HG03045 (cell line): ENCODE measurements around the gene TBX20.
"Not testable (repeated sequence)": the region's sequence is repeated elsewhere in the genome, so short reads cannot be mapped to it uniquely, and the experiment has no call there.

Source experiments
- ATAC-seq: cut with Tn5 transposase; IDR thresholded peaks from one replicate; pipeline ENCODE4 v1.9.1; 2021; ENCODE audit warnings: mild to moderate bottlenecking, moderate library complexity; ENCODE audit not compliant: unreplicated experiment

The TBX20 gene

GRCh38 chr7:35256256-35257175, 2.6 kb upstream of the TBX20 start:
- ATAC-seq, result no peak

DNA sequence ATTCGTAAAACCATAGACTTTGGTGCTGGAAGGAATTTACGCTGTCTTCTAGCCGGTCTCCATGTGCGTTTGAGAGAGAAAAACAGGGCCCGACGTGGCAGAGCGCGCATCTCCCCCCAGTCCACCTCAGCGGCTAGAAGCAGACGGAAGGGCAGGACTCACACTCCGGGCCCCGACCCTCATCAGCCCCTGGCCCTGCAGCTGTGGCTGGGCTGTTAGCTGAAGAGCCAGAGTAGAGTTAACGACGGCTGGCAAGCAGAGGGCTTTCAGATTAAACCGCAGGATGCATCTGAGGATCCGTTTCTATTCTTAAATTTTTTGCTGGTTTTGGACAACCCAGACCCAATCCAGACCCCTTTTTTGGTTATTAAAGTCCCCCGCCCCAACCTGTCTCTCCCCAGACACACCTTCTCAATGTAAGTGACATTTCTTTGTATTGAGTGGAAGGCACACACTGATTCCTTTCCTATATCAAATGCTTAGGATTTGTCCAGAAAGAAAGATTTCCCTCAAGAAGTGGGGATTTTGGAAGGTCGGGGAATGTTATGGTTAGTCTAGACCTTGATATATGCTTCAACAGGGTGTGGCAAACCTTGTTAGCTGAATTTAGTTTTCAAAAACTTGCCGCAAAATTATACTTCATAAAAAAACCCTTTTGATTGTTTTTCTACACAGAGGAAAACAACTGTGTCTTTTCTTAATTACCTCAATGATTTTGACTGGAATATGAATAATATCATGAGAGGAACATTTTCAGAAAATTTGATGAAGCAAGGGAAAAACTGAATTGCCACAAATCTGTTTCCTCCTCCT, 1.7 kb upstream of the TBX20 start:
- no peak for ATAC-seq

- ATAC-seq, result no peak
Observed at GRCh38 chr7:35254496-35255442, 869 bp upstream of the TBX20 start.

- no peak for ATAC-seq
Observed at GRCh38 chr7:35253460-35253709, 515 bp downstream of the TBX20 start.

DNA sequence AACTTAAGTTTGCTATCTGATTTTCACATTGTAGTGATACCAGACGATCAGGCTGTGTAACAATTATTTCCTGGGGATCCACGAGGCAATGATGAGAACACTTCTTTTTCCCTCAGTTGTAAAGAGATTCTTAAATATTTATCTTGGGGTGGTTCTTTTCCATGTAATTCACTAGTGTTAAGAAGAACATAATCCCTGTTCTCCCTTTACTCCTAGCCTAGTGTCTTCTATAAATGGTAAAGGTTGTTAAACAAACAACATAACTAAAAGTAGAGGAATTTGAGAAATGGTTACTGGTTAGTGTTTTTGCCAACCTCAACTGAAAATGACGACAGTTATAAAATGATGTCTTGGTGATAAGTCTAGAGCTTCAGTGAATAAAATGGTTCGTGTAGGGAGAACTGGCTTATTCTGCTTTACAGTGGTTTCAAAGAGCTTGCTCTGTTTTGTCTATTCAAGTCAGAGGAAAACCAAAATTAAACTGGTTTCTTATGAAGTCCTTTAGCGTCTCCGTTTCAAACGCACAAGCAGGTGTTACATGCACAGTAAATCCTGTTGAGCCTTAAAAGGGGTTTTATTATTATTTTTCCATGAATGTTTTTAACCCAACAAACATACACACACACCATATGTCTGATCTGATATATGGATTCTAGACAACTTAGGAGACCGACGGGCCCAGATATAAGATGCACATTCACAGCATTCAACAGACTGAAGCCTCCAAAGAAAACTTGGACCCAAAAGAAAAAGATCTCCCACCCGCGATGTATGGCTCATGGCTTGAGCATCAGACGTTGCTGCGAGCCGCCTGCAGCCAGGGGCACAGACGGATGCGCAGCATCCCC, 1.1 kb downstream of the TBX20 start:
- no peak for ATAC-seq

GRCh38 chr7:35251606-35252310, 2.1 kb downstream of the TBX20 start:
- no peak for ATAC-seq

GRCh38 chr7:35250941-35251340, 3.0 kb downstream of the TBX20 start:
- ATAC-seq, result no peak

DNA sequence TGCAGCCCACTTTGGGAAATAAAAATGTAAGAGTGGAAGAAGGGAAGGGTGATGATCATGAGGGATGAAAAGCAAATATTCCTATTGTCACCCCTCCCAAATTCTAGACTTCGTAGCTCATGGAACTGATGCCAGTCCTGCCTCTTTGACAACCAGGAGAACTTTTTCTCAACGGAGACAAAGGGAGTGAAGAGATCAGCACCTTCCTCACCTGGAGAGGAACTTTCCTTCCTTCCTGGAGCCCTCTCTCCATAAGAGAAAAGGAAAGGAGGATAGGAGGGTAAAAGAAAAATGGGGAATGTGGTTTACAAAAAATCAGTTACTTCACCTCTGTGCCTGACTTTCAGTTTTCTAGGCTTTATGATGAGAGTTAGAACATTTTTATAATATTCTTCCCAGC, 3.4 kb downstream of the TBX20 start:
- no peak for ATAC-seq

- ATAC-seq, result no peak
Observed at GRCh38 chr7:35249537-35249907, 4.4 kb downstream of the TBX20 start.

DNA sequence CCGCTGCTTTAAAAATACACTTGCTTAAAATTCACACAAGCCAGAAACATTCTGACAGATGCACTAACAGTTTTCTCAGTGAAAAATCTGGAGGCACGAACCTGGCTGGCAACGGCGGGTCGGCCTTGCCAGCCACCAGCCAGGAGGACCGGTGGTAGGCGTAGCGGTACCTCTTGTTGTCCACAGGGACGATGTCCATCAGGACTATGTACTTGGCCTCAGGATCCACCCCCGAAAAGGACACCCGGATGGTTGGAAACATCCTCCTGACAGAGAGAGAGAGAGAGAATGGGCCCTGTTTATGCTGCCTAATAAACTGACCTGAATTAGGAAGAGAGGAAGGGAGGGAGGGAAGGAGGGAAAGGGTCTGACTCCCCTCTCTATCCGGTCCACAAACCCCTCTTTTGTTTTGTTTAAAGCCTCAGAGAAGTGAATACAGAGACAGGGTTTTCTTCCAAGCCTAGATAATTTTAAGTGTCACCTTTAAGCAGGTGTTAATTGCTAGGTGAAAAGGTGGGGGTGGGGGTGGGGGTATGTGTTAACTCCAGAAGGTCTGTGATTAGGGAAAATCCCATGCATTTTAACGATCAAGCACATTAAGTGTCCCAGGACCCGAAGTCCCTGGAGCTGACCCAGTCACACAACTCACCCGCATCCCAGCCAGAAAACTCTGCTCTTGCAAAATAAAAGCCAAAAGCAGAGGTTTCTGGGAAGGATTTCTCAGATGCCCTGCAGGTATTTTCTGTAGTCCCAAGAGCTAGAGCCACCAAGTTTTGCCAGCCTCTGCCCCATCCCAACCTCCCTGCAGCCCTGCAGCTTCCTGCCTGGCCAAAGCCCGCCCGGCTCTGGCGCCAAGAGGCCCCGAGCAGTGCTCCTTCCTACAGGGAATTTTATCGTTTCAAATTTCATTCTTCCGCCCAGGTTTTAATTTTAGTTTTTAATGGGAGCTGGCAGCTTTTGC, 5.0 kb downstream of the TBX20 start:
- ATAC-seq, result no peak

- ATAC-seq, result no peak
Observed at GRCh38 chr7:35246819-35247218, 7.1 kb downstream of the TBX20 start.

- ATAC-seq, result no peak
Observed at GRCh38 chr7:35241884-35242283, 12.0 kb downstream of the TBX20 start.

DNA sequence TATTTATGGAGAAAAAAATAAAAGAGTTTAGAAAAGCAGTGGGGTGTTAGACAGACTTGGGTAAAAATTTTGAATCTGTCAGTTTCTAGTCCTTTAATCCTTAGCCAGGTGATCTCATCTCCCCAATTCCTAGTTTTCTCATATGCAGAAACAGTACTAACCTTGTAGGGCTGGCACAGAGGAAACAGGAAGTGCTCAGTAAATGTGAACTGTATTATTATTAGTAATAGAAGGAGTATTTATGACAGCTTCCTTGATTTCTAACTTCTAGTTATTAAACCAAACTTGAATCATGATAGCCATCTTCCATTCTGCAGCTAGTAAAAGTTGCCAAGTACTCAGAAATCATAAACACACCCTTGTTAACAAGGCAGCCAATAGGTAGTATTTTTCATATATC, 12.5 kb downstream of the TBX20 start:
- no peak for ATAC-seq

GRCh38 chr7:35241008-35241407, 12.9 kb downstream of the TBX20 start:
- not testable (repeated sequence) for ATAC-seq

GRCh38 chr7:35238456-35238855, 15.4 kb downstream of the TBX20 start:
- ATAC-seq, result not testable (repeated sequence)

GRCh38 chr7:35232994-35233393, 20.9 kb downstream of the TBX20 start:
- no peak for ATAC-seq

GRCh38 chr7:35231221-35231620, 22.7 kb downstream of the TBX20 start:
- not testable (repeated sequence) for ATAC-seq

DNA sequence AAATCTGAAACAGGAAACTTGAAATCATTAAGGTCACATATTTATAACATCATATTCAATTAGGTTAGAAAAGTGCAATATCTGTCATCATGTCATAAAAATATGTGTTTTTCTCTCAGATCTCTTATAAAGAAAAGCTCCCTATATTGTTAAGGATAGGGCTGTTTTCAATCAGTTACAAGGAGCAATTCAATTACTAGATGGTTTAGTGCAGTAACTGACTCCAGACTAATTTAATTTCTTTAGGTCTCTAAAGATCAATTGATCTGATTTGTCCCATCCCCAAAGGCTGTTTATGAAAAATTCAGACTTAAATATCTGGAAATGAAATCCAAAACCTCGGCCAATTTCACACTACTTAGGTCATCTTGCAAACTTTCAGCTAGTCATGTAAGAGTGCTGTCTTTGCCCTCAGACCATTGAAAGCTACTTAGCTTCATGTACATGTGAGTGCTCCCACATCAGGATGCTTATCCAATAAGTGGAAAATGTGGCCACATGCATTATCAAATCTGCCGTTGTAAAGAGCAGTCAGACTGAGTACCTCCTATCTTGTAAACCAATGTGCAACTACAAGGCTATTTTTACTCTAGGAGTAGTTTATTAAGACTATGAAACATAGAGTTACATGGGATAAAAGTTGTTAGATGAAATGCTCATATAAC, 24.7 kb downstream of the TBX20 start:
- ATAC-seq, result not testable (repeated sequence)
